NB4 (cell line): ENCODE results near the gene METTL4.
A peak's percentile ranks its signal among the peaks of the same experiment; 100 is the strongest.

ENCODE experiments used
- DNase-seq: peaks from one replicate; pipeline ENCODE4 v3.0.0; 2010; ENCODE audit warnings: low read depth
- H3K4me3 ChIP-seq: one replicate; pipeline ENCODE4 v1.5.1; 2011; ENCODE audit warnings: mild to moderate bottlenecking, low read depth, low read length, moderate library complexity
- MYC ChIP-seq: IDR thresholded peaks from 2 replicates; pipeline ENCODE4 v1.6.1; 2011; ENCODE audit warnings: low read depth, low read length
- POLR2A ChIP-seq: IDR thresholded peaks from 2 replicates; pipeline ENCODE4 v1.6.1; 2011; ENCODE audit warnings: mild to moderate bottlenecking; ENCODE audit not compliant: insufficient read length; ENCODE audit errors: extremely low read depth
- TF ChIP-seq, protein P1 (sequence below): IDR thresholded peaks from one replicate; pipeline ENCODE4 v1.5.1; 2012; ENCODE audit warnings: low read depth, low read length
- TF ChIP-seq, protein P2 (sequence below): IDR thresholded peaks from 2 replicates; pipeline ENCODE4 v1.6.1; 2011; ENCODE audit warnings: low read depth, low read length

METTL4 gene

DNA sequence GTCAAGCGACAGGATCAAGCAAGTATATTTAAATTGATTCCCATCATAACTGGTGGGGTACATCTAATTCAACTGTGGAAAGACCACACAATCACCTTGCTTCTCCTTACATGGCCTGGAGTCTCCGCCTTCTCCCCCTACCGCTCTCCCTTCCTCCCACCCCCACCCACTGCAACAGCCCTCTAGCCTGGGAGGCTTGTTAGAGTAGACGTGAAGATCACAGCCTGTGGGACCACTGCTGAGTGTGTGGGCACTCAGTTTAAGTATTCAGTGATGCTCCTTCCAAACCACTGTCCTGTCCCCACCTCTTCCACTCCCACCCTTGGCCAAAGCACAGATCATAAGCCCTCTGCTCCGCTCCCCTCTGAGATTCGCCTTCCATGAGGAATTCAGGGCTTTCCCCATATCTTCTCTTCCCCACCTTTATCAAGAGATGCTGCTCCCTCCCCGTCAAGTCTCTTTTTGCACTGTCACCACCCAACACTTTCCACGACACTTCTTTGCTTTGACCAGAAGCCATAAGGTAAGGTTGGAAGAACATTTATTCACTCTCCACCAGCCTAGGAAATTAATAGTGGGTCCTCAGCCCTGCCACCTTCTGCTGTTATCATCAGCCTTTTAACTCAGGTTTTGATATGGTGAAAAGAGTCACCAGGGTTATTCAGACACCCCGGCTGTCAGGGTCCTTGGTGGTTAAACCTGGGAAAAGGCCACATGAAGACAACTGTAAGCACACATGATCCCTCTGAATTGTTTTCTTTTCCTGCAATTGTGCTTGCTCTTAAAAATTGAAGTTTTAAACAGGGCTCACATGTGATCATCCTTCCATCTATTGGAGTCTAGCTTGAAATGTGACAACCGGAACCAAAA is 1.7 kb downstream of the METTL4 start:
- no peak for DNase-seq
- peak overlapping the region; percentile 92 for H3K4me3 ChIP-seq
- TF ChIP-seq MYC (no peak), POLR2A (no peak)
- TF ChIP-seq, protein P1, sequence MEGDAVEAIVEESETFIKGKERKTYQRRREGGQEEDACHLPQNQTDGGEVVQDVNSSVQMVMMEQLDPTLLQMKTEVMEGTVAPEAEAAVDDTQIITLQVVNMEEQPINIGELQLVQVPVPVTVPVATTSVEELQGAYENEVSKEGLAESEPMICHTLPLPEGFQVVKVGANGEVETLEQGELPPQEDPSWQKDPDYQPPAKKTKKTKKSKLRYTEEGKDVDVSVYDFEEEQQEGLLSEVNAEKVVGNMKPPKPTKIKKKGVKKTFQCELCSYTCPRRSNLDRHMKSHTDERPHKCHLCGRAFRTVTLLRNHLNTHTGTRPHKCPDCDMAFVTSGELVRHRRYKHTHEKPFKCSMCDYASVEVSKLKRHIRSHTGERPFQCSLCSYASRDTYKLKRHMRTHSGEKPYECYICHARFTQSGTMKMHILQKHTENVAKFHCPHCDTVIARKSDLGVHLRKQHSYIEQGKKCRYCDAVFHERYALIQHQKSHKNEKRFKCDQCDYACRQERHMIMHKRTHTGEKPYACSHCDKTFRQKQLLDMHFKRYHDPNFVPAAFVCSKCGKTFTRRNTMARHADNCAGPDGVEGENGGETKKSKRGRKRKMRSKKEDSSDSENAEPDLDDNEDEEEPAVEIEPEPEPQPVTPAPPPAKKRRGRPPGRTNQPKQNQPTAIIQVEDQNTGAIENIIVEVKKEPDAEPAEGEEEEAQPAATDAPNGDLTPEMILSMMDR = no peak
- TF ChIP-seq, protein P2, sequence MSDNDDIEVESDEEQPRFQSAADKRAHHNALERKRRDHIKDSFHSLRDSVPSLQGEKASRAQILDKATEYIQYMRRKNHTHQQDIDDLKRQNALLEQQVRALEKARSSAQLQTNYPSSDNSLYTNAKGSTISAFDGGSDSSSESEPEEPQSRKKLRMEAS = no peak

DNA sequence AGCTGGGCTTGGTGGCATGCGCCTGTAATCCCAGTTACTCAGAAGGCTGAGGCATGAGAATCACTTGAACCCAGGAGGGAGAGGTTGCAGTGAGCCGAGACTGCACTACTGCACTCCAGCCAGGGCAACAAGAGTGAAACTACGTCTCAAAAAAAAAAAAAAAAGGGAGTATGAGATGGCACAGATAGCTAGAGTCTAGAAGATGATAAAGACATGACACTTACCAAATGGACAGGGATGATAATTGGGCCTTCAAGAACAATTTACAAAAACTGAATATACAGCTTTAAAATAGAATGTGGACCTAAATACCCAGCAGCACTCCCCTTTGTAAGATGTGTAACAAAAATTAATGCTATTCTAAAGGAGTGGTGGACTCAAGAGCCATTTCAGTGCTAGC is 2.7 kb downstream of the METTL4 start:
- no peak overlapping the region for H3K4me3 ChIP-seq
- DNase-seq = no peak
- TF ChIP-seq MYC = no peak

DNA sequence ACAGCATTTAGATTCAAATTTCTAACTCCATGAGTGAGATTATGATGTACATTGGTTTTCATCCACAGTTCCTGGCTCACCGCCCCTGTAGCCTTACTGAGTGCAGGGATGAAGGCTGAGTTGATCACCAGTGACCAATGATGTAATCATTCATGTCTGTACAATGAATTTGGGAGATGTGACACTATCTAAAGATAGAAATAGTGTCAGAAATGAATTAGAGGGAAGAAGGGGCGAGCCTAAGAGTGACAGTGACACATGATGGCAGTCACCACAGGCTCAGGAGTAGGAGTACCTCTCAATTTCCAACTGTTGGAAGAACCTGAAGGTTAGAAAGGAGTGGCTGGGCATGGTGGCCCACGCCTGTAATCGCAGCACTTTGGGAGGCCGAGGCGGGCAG is 3.2 kb downstream of the METTL4 start:
- TF ChIP-seq, protein P2 = no peak
- TF ChIP-seq MYC (no peak), POLR2A (no peak)
- TF ChIP-seq, protein P1 = no peak
- DNase-seq = no peak
- no peak overlapping the region for H3K4me3 ChIP-seq

DNA sequence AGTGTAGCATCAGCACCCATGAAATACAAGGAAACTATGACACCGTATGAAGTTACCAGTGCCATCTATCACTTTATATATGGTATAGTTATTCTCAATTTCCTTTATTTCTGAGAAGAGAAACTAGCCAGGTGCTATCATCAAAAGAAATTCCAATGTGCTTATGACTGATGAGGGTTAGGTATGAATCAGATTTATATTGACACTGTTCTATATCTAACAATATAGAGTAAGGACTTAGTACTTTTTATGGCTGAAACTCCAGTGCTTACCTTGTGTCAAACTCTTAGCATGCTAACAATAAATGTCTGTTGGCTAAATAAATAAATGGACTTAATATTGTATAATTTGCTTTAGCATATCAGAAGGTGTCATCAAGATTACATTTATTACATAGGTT is 6.9 kb downstream of the METTL4 start:
- DNase-seq = no peak
- TF ChIP-seq, protein P1 = no peak

DNA sequence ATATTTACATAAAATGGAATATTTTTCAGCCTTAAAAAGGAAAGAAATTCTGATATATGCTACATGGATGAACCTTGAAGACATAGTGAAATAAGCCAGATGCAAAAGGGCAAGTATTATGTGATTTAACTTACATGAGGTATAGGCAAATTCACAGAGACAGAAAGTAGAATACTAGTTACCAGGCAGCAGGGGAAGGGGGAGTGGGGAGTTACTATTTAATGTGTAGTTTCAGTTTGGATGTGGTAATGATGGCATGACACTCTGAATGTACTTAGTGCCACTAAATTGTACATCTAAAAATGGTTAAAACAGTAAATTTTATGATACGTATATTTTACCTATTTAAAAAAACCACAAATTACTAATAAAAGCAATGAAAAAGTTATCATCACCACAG is 12.1 kb downstream of the METTL4 start:
- no peak overlapping the region for H3K4me3 ChIP-seq
- TF ChIP-seq, protein P1 = no peak
- TF ChIP-seq, protein P2 = no peak
- TF ChIP-seq MYC (no peak), POLR2A (no peak)
- no peak for DNase-seq

More for the DNA sequence above, 6.9 kb downstream of the METTL4 start:
- no peak overlapping the region for H3K4me3 ChIP-seq

DNA sequence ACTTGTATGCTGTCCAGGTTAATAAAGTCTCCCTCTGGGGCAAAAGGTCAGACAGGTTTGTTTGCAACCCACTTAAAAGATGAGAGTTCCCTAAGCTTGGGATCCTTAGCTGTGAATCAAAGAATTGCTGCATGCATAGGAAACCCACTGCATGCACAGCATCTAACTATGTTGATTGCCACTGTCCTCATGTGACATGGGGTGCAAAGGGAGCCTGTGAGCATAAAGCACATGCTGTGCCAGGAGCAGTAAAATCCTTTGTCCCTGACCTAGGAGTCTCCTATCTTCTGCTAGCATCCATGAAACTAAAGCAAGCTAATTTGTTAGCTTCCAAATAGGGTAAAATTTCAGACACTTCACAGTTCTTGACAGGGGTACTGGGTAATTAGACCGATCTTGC is 13.8 kb downstream of the METTL4 start:
- no peak for TF ChIP-seq MYC
- TF ChIP-seq POLR2A = no peak
- TF ChIP-seq, protein P2 = no peak
- TF ChIP-seq, protein P1 = no peak
- no peak overlapping the region for H3K4me3 ChIP-seq
- no peak for DNase-seq
